Measurements from ENCODE around the gene PLCB3. TPM values are rescaled to one million over a fixed set of nuclear protein-coding genes. Genes with fewer than 3 reads are reported as not detected.
"Not testable (repeated sequence)": the region's sequence is repeated elsewhere in the genome, so short reads cannot be mapped to it uniquely, and the experiment has no call there.

Gene PLCB3
- total and polyA plus RNA-seq, 2 donors (not counting 3 experiments of a cell fraction or from before 2014, with no cell fraction given): 32.3 to 61.1 TPM

DNA sequence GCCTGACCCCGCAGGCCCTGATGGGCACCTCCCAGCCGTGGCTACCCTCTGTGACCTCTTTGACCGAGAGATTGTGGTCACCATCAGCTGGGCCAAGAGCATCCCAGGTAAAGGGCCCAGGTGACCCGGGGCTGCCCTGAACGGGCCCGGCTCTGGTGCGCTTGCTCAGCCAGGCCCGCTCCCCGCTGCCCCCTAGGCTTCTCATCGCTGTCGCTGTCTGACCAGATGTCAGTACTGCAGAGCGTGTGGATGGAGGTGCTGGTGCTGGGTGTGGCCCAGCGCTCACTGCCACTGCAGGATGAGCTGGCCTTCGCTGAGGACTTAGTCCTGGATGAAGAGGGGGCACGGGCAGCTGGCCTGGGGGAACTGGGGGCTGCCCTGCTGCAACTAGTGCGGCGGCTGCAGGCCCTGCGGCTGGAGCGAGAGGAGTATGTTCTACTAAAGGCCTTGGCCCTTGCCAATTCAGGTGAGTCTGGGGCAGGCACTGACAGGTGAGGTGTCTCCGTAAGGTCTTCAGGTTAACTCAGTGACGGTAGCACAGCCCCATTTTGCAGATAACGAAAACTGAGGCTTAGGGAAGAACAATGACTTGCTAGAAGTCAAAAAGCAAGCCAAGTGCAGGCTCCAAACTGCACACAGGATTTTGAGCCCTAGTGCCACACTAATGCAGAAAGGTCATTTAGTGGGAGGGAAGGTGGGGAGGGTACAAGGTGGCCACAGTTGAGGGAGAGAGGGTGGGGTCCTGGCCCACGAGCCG lies 63.7 kb downstream of the PLCB3 start:
- no peak for DNase-seq (ENCODE audit: low read depth, low spot score)
- peaks cover 4% of the 10 kb centered on the region for H3K79me2 ChIP-seq (ENCODE audit: control insufficient read depth, insufficient read depth, low read length)
- H4K20me1 ChIP-seq (replicated peaks; ENCODE audit: control insufficient read depth, extremely low read depth, insufficient read depth, low read length): no peaks in the 10 kb centered on the region
- POLR2A ChIA-PET: no interaction called here
- H3K4me1 ChIP-seq (ENCODE audit: control insufficient read depth, extremely low read depth, insufficient read depth, low read length): peaks cover 10% of the 10 kb centered on the region
- H3K36me3 ChIP-seq (ENCODE audit: control insufficient read depth in 2 of 2, extremely low read depth in 1 of 2, insufficient read depth in 2 of 2, low read length in 2 of 2): peaks cover 2 to 7% of the 10 kb centered on the region in 2 experiments
- no peaks in the 10 kb centered on the region for H3K9me3 ChIP-seq (replicated peaks; ENCODE audit: control insufficient read depth, insufficient read depth, low read length)
- no peak for FAIRE-seq
- intact Hi-C loops (cut with micrococcal nuclease): no loop called here
- H2AFZ ChIP-seq (ENCODE audit: low read depth, low read length): no peak overlapping the region
- H3K27me3 ChIP-seq (ENCODE audit: control insufficient read depth in 2 of 2, insufficient read depth in 2 of 2, low read length in 2 of 2): no peaks in the 10 kb centered on the region
- no peak for TF ChIP-seq GATA2 (IDR thresholded peaks at IDR 0.05; ENCODE audit: insufficient read depth, insufficient read length, low read depth, low read length)
- TF ChIP-seq JUN (IDR thresholded peaks at IDR 0.05; ENCODE audit: borderline replicate concordance, insufficient read depth, insufficient read length, low read depth): no peak
- TF ChIP-seq, protein P1, sequence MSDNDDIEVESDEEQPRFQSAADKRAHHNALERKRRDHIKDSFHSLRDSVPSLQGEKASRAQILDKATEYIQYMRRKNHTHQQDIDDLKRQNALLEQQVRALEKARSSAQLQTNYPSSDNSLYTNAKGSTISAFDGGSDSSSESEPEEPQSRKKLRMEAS (IDR thresholded peaks at IDR 0.05; ENCODE audit: insufficient read depth, insufficient read length): no peak
- TF ChIP-seq FOS (IDR thresholded peaks at IDR 0.05; ENCODE audit: borderline replicate concordance, insufficient read depth, low read length): no peak
- TF ChIP-seq EZH2 (IDR thresholded peaks at IDR 0.05; ENCODE audit: borderline replicate concordance, low read depth, low read length, severe bottlenecking): no peak
- TF ChIP-seq POLR2A (IDR thresholded peaks at IDR 0.05; ENCODE audit: low read depth, low read length): no peak
- TF ChIP-seq, protein P2, sequence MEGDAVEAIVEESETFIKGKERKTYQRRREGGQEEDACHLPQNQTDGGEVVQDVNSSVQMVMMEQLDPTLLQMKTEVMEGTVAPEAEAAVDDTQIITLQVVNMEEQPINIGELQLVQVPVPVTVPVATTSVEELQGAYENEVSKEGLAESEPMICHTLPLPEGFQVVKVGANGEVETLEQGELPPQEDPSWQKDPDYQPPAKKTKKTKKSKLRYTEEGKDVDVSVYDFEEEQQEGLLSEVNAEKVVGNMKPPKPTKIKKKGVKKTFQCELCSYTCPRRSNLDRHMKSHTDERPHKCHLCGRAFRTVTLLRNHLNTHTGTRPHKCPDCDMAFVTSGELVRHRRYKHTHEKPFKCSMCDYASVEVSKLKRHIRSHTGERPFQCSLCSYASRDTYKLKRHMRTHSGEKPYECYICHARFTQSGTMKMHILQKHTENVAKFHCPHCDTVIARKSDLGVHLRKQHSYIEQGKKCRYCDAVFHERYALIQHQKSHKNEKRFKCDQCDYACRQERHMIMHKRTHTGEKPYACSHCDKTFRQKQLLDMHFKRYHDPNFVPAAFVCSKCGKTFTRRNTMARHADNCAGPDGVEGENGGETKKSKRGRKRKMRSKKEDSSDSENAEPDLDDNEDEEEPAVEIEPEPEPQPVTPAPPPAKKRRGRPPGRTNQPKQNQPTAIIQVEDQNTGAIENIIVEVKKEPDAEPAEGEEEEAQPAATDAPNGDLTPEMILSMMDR (IDR thresholded peaks at IDR 0.05; ENCODE audit: extremely low read depth in 1 of 2, insufficient read depth in 1 of 2, low read depth in 1 of 2, low read length in 2 of 2): no peak
- TF ChIP-seq POLR2AphosphoS5 (IDR thresholded peaks at IDR 0.05; ENCODE audit: insufficient read depth, low read depth, low read length): no peak
- TF ChIP-seq MYC (IDR thresholded peaks at IDR 0.05; ENCODE audit: low read depth, low read length): no peak
- no peak overlapping the region for H3K4me2 ChIP-seq (ENCODE audit: insufficient read depth, low read length)
- BruUV-seq (replicated peaks): no TSS peak
- H3K4me3 ChIP-seq (replicated peaks in 1 of 3; ENCODE audit: insufficient read depth in 1 of 3, low read depth in 1 of 3, low read length in 3 of 3): no peak overlapping the region
- dilution Hi-C loops (cut with MboI; ENCODE audit: extremely low pct_ligation_motif_present, low sequenced_read_pairs): no loop called here
- no peaks in the 10 kb centered on the region for H3K9me1 ChIP-seq (replicated peaks; ENCODE audit: control insufficient read depth, extremely low read depth, insufficient read depth, low read length)
- no peak overlapping the region for H3K9ac ChIP-seq (replicated peaks; ENCODE audit: extremely low read depth, insufficient read depth, low read length)
- CTCF ChIA-PET: no interaction called here
- no peak overlapping the region for H3K27ac ChIP-seq (ENCODE audit: insufficient read depth, low read depth, low read length)

DNA sequence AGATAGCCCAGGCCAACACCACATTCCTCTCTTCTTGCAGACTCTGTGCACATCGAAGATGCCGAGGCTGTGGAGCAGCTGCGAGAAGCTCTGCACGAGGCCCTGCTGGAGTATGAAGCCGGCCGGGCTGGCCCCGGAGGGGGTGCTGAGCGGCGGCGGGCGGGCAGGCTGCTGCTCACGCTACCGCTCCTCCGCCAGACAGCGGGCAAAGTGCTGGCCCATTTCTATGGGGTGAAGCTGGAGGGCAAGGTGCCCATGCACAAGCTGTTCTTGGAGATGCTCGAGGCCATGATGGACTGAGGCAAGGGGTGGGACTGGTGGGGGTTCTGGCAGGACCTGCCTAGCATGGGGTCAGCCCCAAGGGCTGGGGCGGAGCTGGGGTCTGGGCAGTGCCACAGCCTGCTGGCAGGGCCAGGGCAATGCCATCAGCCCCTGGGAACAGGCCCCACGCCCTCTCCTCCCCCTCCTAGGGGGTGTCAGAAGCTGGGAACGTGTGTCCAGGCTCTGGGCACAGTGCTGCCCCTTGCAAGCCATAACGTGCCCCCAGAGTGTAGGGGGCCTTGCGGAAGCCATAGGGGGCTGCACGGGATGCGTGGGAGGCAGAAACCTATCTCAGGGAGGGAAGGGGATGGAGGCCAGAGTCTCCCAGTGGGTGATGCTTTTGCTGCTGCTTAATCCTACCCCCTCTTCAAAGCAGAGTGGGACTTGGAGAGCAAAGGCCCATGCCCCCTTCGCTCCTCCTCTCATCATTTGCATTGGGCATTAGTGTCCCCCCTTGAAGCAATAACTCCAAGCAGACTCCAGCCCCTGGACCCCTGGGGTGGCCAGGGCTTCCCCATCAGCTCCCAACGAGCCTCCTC lies 64.6 kb downstream of the PLCB3 start:
- H3K27me3 ChIP-seq (ENCODE audit: control insufficient read depth in 2 of 2, insufficient read depth in 2 of 2, low read length in 2 of 2); DNase-seq (ENCODE audit: low read depth, low spot score); H3K9me1 ChIP-seq (replicated peaks; ENCODE audit: control insufficient read depth, extremely low read depth, insufficient read depth, low read length); BruUV-seq (replicated peaks); intact Hi-C loops (cut with micrococcal nuclease); dilution Hi-C loops (cut with MboI; ENCODE audit: extremely low pct_ligation_motif_present, low sequenced_read_pairs); H3K9ac ChIP-seq (replicated peaks; ENCODE audit: extremely low read depth, insufficient read depth, low read length); H3K4me1 ChIP-seq (ENCODE audit: control insufficient read depth, extremely low read depth, insufficient read depth, low read length); H3K79me2 ChIP-seq (ENCODE audit: control insufficient read depth, insufficient read depth, low read length); H3K27ac ChIP-seq (ENCODE audit: insufficient read depth, low read depth, low read length); FAIRE-seq; POLR2A ChIA-PET; H3K36me3 ChIP-seq (ENCODE audit: control insufficient read depth in 2 of 2, extremely low read depth in 1 of 2, insufficient read depth in 2 of 2, low read length in 2 of 2); H2AFZ ChIP-seq (ENCODE audit: low read depth, low read length); H3K9me3 ChIP-seq (replicated peaks; ENCODE audit: control insufficient read depth, insufficient read depth, low read length); H3K4me3 ChIP-seq (replicated peaks in 1 of 3; ENCODE audit: insufficient read depth in 1 of 3, low read depth in 1 of 3, low read length in 3 of 3); H3K4me2 ChIP-seq (ENCODE audit: insufficient read depth, low read length); H4K20me1 ChIP-seq (replicated peaks; ENCODE audit: control insufficient read depth, extremely low read depth, insufficient read depth, low read length): not testable (repeated sequence)
- CTCF ChIA-PET: interaction anchor here (1.8 to 3.6 kb wide), 3 partner anchors 17 to 45 kb away, joined by 5 to 72 read pairs (median 71); no protein-coding TSS in a partner anchor

All from endothelial cell of umbilical vein (primary cell).